NOMO-1 treated with DMSO at 0.1 percent for 48 hours (cell line): ENCODE measurements around the gene MYBPC2.
"Not testable (repeated sequence)": the region's sequence is repeated elsewhere in the genome, so short reads cannot be mapped to it uniquely, and the experiment has no call there.

Source experiments
- DNase-seq: peaks from one replicate; lab custom pipeline; 2025; ENCODE audit not compliant: unreplicated experiment; lab: John Stamatoyannopoulos, UW

Gene MYBPC2

GRCh38 chr19:50427318-50427925, 5.3 kb upstream of the MYBPC2 start:
- no peak for DNase-seq

GRCh38 chr19:50427997-50428425, 4.7 kb upstream of the MYBPC2 start:
- peak; percentile 96 for DNase-seq

- no peak for DNase-seq
Observed at GRCh38 chr19:50428772-50429463, 3.8 kb upstream of the MYBPC2 start.

- no peak for DNase-seq
Observed at GRCh38 chr19:50430888-50431342, 1.8 kb upstream of the MYBPC2 start.

GRCh38 chr19:50431343-50432220, 1.1 kb upstream of the MYBPC2 start:
- peak; percentile 87 for DNase-seq

- no peak for DNase-seq
Observed at GRCh38 chr19:50433201-50434180, 799 bp downstream of the MYBPC2 start.

GRCh38 chr19:50434525-50434924, 1.8 kb downstream of the MYBPC2 start:
- DNase-seq: no peak

- DNase-seq: no peak
Observed at GRCh38 chr19:50435221-50435620, 2.5 kb downstream of the MYBPC2 start.

- DNase-seq: no peak
Observed at GRCh38 chr19:50435627-50436026, 2.9 kb downstream of the MYBPC2 start.

GRCh38 chr19:50437862-50438449, 5.3 kb downstream of the MYBPC2 start:
- DNase-seq: no peak

- not testable (repeated sequence) for DNase-seq
Observed at GRCh38 chr19:50439130-50439529, 6.4 kb downstream of the MYBPC2 start.

GRCh38 chr19:50444059-50444458, 11.4 kb downstream of the MYBPC2 start:
- no peak for DNase-seq

- no peak for DNase-seq
Observed at GRCh38 chr19:50447053-50447452, 14.4 kb downstream of the MYBPC2 start.

- no peak for DNase-seq
Observed at GRCh38 chr19:50447750-50448149, 15.1 kb downstream of the MYBPC2 start.

GRCh38 chr19:50449236-50449899, 16.7 kb downstream of the MYBPC2 start:
- DNase-seq: no peak

GRCh38 chr19:50450369-50451222, 17.9 kb downstream of the MYBPC2 start:
- DNase-seq: no peak

GRCh38 chr19:50451223-50451534, 18.5 kb downstream of the MYBPC2 start:
- DNase-seq: no peak

GRCh38 chr19:50453243-50453642, 20.6 kb downstream of the MYBPC2 start:
- DNase-seq: no peak

GRCh38 chr19:50455992-50456391, 23.3 kb downstream of the MYBPC2 start:
- no peak for DNase-seq
